ENCODE results near the gene GPR160.

The GPR160 gene

DNA sequence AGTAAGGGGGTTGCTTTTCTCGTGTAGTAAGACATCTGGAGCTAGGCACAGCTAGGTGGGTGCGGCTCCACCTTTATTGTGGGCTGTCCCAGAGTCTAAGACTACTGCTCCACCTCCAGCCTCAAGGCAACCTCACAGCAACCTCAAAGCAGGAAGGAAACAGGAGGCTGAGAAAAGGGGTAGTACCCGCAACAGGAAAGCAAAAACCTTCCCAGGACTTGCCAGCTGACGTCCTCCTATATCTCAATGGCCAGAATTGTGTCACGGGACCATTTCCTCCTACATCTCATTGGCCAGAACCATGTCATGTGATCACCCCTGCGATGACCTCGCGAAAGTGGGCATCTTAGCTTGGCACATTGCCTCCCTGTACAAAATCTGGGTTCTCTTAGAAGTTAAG is 4.3 kb upstream of the GPR160 start:
- DNase-seq: peak; percentile 32

GRCh38 chr3:170038434-170039110 is 777 bp downstream of the GPR160 start:
- DNase-seq: peak; percentile 21

GRCh38 chr3:170040418-170040817 is 2.6 kb downstream of the GPR160 start:
- DNase-seq: no peak

GRCh38 chr3:170043506-170043905 is 5.7 kb downstream of the GPR160 start:
- no peak for DNase-seq

DNA sequence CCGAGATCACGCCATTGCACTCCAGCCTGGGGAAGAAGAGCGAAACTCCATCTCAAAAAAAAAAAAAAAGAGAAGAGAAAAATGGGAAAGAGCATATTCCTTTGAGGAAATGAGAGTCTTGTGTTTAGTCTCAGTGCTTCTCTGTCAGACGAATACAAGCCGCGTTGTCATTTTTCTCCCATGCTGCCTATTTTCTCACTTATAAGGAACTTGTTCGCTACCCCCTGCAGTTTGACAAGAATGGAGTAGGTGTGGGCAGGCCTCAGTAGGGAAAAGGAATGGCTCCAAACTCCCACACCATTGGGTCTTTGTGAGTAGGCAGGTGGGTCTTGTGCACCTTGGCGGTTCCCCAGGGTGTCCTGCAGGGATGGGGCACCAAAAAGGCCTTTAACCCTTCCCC is 6.5 kb downstream of the GPR160 start:
- no peak for DNase-seq

GRCh38 chr3:170044795-170045244 is 7.0 kb downstream of the GPR160 start:
- no peak for DNase-seq

DNA sequence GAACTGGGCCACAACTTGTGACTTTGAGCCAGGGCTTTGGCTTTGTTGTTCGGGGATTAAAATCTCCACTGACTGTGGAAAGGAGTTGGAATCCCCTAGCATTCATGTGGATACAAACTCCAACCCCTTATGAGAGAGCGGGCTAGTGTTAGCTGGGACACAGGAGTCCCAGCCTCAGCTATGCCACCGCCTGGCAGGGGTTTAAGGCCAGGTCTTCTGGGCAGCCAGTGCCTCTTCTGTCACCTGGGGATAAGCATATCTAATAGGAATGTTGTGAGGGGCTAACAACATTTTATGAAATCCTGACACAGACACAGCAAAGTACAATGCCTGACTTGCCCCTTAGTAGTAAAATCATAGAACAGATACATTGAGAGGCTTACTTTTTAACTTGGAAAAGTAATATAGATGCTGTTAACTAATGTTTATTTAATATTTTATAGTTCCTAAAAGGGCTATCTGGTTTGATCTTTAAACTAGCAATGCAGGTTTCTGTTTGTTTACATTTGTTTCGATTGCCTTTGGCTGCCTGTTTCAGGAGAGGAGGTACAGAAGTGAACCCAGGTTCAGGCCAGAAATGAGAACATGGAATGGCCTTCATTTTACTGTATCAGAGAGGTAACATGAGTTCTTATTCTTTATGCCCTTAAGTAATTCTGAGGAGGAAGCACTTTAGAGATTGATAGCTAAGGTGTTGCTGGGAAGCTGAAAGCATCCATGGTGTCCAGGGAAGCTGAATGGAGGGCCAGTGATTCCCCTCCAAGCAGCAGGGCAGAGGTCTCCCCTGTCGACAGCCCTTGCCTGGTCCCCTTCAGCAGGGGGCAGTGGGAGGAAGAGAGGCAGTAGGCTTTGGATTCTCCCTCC is 8.7 kb downstream of the GPR160 start:
- no peak for DNase-seq

DNA sequence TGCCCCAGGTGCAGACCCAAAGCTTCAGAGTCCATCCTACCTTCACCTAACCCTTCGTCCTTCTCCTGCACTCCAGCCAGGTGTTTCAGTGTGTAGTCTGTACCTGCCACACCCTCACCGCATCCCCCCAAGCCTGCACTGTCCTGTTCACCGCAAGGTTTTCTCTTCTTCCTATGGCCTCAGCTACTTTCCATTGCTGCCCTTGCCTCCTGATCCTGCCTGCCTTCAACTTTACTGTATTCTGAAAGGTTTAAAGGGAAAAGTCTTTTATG is 9.3 kb downstream of the GPR160 start:
- no peak for DNase-seq

- no peak for DNase-seq
Measured at GRCh38 chr3:170049146-170050000, 11.6 kb downstream of the GPR160 start.

- no peak for DNase-seq
Measured at GRCh38 chr3:170050753-170051152, 13.0 kb downstream of the GPR160 start.

DNA sequence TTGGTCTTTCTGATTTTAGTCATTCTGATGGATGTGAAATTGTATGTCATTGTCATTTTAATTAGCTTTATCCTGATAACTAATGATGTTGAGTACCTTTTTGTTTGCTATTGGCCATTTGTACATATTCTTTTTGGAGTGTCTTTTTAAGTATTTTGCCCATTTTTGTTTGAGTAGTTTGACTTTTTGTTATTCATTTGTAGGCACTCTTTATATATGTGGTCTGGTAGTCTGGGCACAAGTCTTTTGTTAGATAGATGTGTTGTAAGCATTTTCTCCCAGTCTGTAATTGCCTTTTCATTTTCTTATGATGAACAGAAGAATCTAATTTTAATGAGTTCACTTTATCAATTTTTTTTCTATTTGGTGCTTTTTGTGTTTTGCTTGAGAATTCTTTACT is 14.6 kb downstream of the GPR160 start:
- no peak for DNase-seq

GRCh38 chr3:170054204-170054603 is 16.4 kb downstream of the GPR160 start:
- DNase-seq: no peak

DNA sequence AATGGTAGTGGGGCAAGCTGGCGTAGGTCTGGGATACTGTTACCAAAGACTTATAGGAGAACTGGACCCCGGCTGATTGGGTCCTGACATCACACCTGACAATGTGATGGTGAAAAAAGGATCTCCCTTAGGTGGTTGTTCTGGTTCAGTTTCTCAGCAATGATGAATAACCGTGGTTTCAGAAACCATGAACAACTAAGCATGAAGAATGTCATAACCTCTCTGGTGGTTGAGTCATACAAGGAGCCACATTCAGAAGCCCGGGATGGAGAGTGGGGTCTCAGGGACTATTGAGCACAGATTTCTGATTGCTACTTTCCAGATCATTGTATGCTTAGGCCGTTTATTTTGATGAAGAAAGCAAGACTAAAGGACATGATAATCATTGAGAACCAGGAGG is 17.4 kb downstream of the GPR160 start:
- DNase-seq: no peak

DNA sequence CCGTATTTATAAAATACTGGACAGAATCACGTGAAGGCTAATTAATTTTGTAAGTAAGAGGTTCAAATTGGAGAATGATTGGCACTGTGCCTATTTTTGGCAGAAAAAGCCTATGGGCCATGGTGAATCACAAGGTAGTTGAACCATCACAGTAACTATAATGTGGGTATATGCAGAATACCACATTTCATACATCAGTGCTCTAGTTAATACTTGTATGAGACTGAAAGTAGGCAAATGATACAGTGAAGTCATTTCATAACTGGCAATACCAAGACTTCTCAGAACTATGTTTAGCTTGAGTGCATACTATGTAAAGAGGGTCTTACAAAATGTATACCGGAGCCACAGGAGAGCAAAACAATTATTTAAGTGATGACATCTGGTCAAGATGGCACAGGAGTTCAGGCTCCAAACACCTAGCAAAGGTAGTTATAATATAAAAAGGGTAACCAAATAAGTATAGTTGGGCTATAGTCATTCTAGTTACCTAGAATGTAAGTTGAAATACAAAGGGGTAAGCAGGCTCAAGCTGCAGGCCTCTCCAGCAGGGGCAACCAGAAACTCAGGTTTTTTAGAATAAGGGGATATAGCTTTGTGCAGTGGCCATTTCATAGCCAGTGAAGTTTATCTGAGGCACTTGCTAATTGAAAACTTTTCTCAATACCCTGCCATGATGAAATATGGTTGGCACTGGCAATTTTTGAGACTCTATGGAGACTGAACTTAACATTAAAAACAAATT is 19.1 kb downstream of the GPR160 start:
- no peak for DNase-seq

GRCh38 chr3:170057550-170057949 is 19.8 kb downstream of the GPR160 start:
- no peak for DNase-seq

GRCh38 chr3:170058127-170058526 is 20.3 kb downstream of the GPR160 start:
- DNase-seq: no peak

- no peak for DNase-seq
Measured at GRCh38 chr3:170059447-170059846, 21.7 kb downstream of the GPR160 start.

- no peak for DNase-seq
Measured at GRCh38 chr3:170062068-170062467, 24.3 kb downstream of the GPR160 start.

GRCh38 chr3:170062769-170063168 is 25.0 kb downstream of the GPR160 start:
- DNase-seq: no peak

GRCh38 chr3:170063691-170064090 is 25.9 kb downstream of the GPR160 start:
- no peak for DNase-seq

- no peak for DNase-seq
Measured at GRCh38 chr3:170064108-170064507, 26.3 kb downstream of the GPR160 start.

DNA sequence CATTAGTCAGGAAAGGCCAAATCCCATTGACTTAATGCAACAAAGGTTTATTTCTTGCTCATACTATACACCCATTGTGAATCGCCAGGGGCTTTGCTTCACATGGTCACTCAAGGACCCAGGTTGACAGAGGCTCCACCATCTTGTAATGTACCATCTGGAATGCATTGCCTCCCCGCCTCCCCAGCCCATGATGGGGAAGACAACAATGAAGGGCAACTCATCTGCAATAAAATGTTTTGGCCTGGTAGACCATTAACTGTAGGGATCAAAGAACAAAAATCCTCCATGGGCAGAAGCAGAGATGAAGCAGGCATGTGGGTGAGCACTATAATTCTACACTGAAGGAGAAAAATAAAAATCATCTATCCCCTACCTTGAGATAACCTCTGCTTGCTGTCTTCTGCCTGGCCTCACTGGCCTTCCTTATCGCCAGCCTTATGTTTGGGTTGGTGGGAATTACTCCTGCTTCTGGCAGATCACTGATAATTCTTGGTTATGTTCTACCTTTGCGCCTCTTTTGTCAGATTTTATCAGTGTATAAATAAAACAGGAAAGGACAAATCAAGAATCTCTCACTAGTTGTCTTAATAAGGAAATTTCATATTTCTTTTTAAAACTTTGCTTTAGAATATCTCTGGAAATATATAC is 37.8 kb downstream of the GPR160 start:
- DNase-seq: no peak
